Endometrium (tissue), 2 donors: Measurements from ENCODE around the gene CDK1.
"Not testable (repeated sequence)": the region's sequence is repeated elsewhere in the genome, so short reads cannot be mapped to it uniquely, and the experiment has no call there.

Experiments
- FAIRE-seq: peaks from 2 replicates; lab custom pipeline; 2012; peaks lifted over from hg19 to GRCh38; lab: Jason Lieb, UNC
- donor health status: control.
- donor health status: control.

Gene CDK1

GRCh38 chr10:60817398-60817805, 39.1 kb downstream of the CDK1 start:
- no peak for FAIRE-seq

- peak; percentile 96 for FAIRE-seq
Observed at GRCh38 chr10:60818134-60818770, 40.0 kb downstream of the CDK1 start.

GRCh38 chr10:60819271-60819670, 41.0 kb downstream of the CDK1 start:
- FAIRE-seq, result no peak

- no peak for FAIRE-seq
Observed at GRCh38 chr10:60820093-60820754, 41.9 kb downstream of the CDK1 start.

GRCh38 chr10:60821656-60822055, 43.4 kb downstream of the CDK1 start:
- no peak for FAIRE-seq

GRCh38 chr10:60822809-60823208, 44.5 kb downstream of the CDK1 start:
- FAIRE-seq, result no peak

- no peak for FAIRE-seq
Observed at GRCh38 chr10:60823324-60823723, 45.0 kb downstream of the CDK1 start.

- no peak for FAIRE-seq
Observed at GRCh38 chr10:60825520-60825919, 47.2 kb downstream of the CDK1 start.

- FAIRE-seq, result no peak
Observed at GRCh38 chr10:60827791-60828488, 49.7 kb downstream of the CDK1 start.

- no peak for FAIRE-seq
Observed at GRCh38 chr10:60828489-60828852, 50.2 kb downstream of the CDK1 start.

GRCh38 chr10:60832136-60832535, 53.9 kb downstream of the CDK1 start:
- not testable (repeated sequence) for FAIRE-seq

- FAIRE-seq, result no peak
Observed at GRCh38 chr10:60834401-60834800, 56.1 kb downstream of the CDK1 start.

GRCh38 chr10:60835049-60835448, 56.8 kb downstream of the CDK1 start:
- no peak for FAIRE-seq

GRCh38 chr10:60841227-60841626, 62.9 kb downstream of the CDK1 start:
- FAIRE-seq, result not testable (repeated sequence)

- FAIRE-seq, result no peak
Observed at GRCh38 chr10:60842694-60843093, 64.4 kb downstream of the CDK1 start.
